ENCODE results near the gene RAB3IP.

Gene RAB3IP

DNA sequence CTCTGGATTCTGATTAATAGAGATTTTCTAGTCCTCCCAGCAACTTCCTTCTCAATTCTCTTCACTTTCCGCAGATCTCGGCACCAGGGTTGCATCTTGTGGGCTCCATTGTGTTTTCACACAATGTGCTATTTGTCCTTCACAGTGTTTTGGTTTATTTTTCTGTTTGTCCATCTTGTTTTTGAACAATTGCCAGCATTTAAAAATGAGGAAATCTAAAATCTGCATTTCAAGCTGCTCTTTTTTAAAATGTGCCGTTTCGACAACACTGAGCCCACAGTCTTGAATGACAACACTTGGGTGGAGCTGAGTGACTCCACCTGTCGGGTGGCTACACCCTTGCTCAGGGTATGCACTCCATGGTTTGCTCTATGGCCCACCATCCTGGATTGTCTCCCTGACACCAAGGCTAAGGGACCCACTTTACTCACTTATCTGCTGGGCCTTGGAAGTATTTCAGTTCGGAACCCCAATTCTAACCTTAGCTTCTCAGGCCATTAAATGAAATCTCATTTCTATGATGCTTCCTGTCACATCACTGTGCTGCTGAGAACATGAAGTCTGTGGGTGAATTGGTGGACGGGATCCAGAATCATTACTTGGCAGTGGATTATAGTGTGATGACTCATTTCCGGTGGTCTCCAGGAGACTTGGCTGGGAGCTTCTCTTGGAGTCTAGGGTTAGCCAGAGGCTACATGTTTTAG lies 82.9 kb downstream of the RAB3IP start:
- peaks cover 7% of the 10 kb centered on the region for H3K4me1 ChIP-seq (ENCODE audit: control insufficient read depth, insufficient read depth, low read length)
- no peaks in the 10 kb centered on the region for H3K9me3 ChIP-seq (ENCODE audit: control insufficient read depth, insufficient read depth, low read length)
- H3K4me3 ChIP-seq (ENCODE audit: low read depth, low read length), result no peak overlapping the region
- H3K36me3 ChIP-seq (ENCODE audit: control insufficient read depth, insufficient read depth, low read length), result no peaks in the 10 kb centered on the region
- no peaks in the 10 kb centered on the region for H3K27me3 ChIP-seq (ENCODE audit: control insufficient read depth, insufficient read depth, low read length)
- H3K9ac ChIP-seq (ENCODE audit: low read depth, low read length), result no peak overlapping the region

- H3K4me1 ChIP-seq (ENCODE audit: control insufficient read depth, insufficient read depth, low read length), result peaks cover 7% of the 10 kb centered on the region
- H3K9me3 ChIP-seq (ENCODE audit: control insufficient read depth, insufficient read depth, low read length), result no peaks in the 10 kb centered on the region
Observed at GRCh38 chr12:69822201-69822860, 83.7 kb downstream of the RAB3IP start.

GRCh38 chr12:69824028-69824427 lies 85.4 kb downstream of the RAB3IP start:
- Histone ChIP-seq H3K36me3 (ENCODE audit: control insufficient read depth, insufficient read depth, low read length) (no peaks in the 10 kb centered on the region), H3K4me3 (ENCODE audit: low read depth, low read length) (no peak overlapping the region), H3K9ac (ENCODE audit: low read depth, low read length) (no peak overlapping the region), H3K27me3 (ENCODE audit: control insufficient read depth, insufficient read depth, low read length) (no peaks in the 10 kb centered on the region), H3K4me1 (ENCODE audit: control insufficient read depth, insufficient read depth, low read length) (peaks cover 7% of the 10 kb centered on the region), H3K9me3 (ENCODE audit: control insufficient read depth, insufficient read depth, low read length) (no peaks in the 10 kb centered on the region)

More at GRCh38 chr12:69822201-69822860, 83.7 kb downstream of the RAB3IP start:
- Histone ChIP-seq H3K36me3 (ENCODE audit: control insufficient read depth, insufficient read depth, low read length) (no peaks in the 10 kb centered on the region), H3K4me3 (ENCODE audit: low read depth, low read length) (no peak overlapping the region), H3K9ac (ENCODE audit: low read depth, low read length) (no peak overlapping the region), H3K27me3 (ENCODE audit: control insufficient read depth, insufficient read depth, low read length) (no peaks in the 10 kb centered on the region)

GRCh38 chr12:69824966-69825560 lies 86.4 kb downstream of the RAB3IP start, which contains the start of gene MYRFL:
Gene MYRFL, plus strand, starts transcription at chr12:69825227. Its CDS starts 291 bp downstream, at chr12:69825518.
- Histone ChIP-seq H3K4me3 (ENCODE audit: low read depth, low read length) (no peak within 1 kb of the TSS), H3K36me3 (ENCODE audit: control insufficient read depth, insufficient read depth, low read length) (no peaks in the 10 kb centered on the region), H3K27me3 (ENCODE audit: control insufficient read depth, insufficient read depth, low read length) (no peaks in the 10 kb centered on the region), H3K4me1 (ENCODE audit: control insufficient read depth, insufficient read depth, low read length) (peaks cover 7% of the 10 kb centered on the region), H3K9me3 (ENCODE audit: control insufficient read depth, insufficient read depth, low read length) (no peaks in the 10 kb centered on the region), H3K9ac (ENCODE audit: low read depth, low read length) (no peak within 1 kb of the TSS)

- no peak overlapping the region for H3K4me3 ChIP-seq (ENCODE audit: low read depth, low read length)
- H3K27me3 ChIP-seq (ENCODE audit: control insufficient read depth, insufficient read depth, low read length), result no peaks in the 10 kb centered on the region
- H3K36me3 ChIP-seq (ENCODE audit: control insufficient read depth, insufficient read depth, low read length), result no peaks in the 10 kb centered on the region
Observed at GRCh38 chr12:69828897-69829296, 90.2 kb downstream of the RAB3IP start.

GRCh38 chr12:69833696-69834095 lies 95.0 kb downstream of the RAB3IP start:
- H3K4me3 ChIP-seq (ENCODE audit: low read depth, low read length), result no peak overlapping the region
- no peak overlapping the region for H3K9ac ChIP-seq (ENCODE audit: low read depth, low read length)

More at GRCh38 chr12:69828897-69829296, 90.2 kb downstream of the RAB3IP start:
- H3K9ac ChIP-seq (ENCODE audit: low read depth, low read length), result no peak overlapping the region
- H3K4me1 ChIP-seq (ENCODE audit: control insufficient read depth, insufficient read depth, low read length), result no peaks in the 10 kb centered on the region
- no peaks in the 10 kb centered on the region for H3K9me3 ChIP-seq (ENCODE audit: control insufficient read depth, insufficient read depth, low read length)

DNA sequence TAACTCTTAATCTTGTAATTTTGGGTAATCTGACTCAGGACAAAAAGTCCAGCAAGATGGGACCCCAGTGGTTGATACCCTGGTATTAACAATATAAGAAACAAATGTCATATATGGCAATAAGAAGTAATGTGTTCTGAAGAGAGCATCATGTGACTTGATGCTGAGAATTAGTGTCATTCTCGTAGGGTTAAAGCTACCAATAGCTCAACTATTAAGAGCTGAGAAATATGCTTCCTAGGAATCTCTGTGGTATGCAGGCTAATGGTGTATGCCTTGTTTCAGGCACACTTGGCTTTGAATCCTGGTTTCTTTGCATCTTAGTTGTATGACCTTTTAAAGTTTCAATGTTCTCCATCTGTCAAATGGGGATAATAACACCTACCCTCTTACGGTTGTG lies 95.5 kb downstream of the RAB3IP start:
- H3K4me3 ChIP-seq (ENCODE audit: low read depth, low read length), result no peak overlapping the region

More at GRCh38 chr12:69833696-69834095, 95.0 kb downstream of the RAB3IP start:
- H3K36me3 ChIP-seq (ENCODE audit: control insufficient read depth, insufficient read depth, low read length), result no peaks in the 10 kb centered on the region
- H3K4me1 ChIP-seq (ENCODE audit: control insufficient read depth, insufficient read depth, low read length), result no peaks in the 10 kb centered on the region
- H3K9me3 ChIP-seq (ENCODE audit: control insufficient read depth, insufficient read depth, low read length), result no peaks in the 10 kb centered on the region
- no peaks in the 10 kb centered on the region for H3K27me3 ChIP-seq (ENCODE audit: control insufficient read depth, insufficient read depth, low read length)

DNA sequence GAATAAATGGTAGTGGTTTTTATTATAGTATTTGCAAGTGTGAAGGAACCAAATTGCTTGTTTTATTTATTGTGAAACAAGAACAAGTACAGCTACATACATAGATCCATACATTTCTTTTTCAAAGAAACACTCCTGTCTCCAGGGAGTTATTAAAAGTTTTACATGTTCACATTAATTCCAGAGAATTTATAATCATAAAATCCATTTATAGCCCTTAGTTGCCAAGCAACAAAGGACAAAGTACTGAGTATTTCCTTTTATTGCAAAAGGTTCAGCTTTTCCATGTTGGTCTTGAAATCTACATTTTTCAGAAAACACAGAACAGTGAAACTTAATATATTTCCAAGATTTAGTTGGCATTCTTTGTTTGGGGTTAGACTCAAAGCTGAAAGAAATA lies 95.9 kb downstream of the RAB3IP start:
- Histone ChIP-seq H3K9me3 (ENCODE audit: control insufficient read depth, insufficient read depth, low read length) (no peaks in the 10 kb centered on the region), H3K4me3 (ENCODE audit: low read depth, low read length) (no peak overlapping the region), H3K9ac (ENCODE audit: low read depth, low read length) (no peak overlapping the region), H3K36me3 (ENCODE audit: control insufficient read depth, insufficient read depth, low read length) (no peaks in the 10 kb centered on the region), H3K4me1 (ENCODE audit: control insufficient read depth, insufficient read depth, low read length) (no peaks in the 10 kb centered on the region), H3K27me3 (ENCODE audit: control insufficient read depth, insufficient read depth, low read length) (no peaks in the 10 kb centered on the region)

More for the DNA sequence above, 95.5 kb downstream of the RAB3IP start:
- Histone ChIP-seq H3K27me3 (ENCODE audit: control insufficient read depth, insufficient read depth, low read length) (no peaks in the 10 kb centered on the region), H3K9ac (ENCODE audit: low read depth, low read length) (no peak overlapping the region), H3K4me1 (ENCODE audit: control insufficient read depth, insufficient read depth, low read length) (no peaks in the 10 kb centered on the region), H3K9me3 (ENCODE audit: control insufficient read depth, insufficient read depth, low read length) (no peaks in the 10 kb centered on the region), H3K36me3 (ENCODE audit: control insufficient read depth, insufficient read depth, low read length) (no peaks in the 10 kb centered on the region)

DNA sequence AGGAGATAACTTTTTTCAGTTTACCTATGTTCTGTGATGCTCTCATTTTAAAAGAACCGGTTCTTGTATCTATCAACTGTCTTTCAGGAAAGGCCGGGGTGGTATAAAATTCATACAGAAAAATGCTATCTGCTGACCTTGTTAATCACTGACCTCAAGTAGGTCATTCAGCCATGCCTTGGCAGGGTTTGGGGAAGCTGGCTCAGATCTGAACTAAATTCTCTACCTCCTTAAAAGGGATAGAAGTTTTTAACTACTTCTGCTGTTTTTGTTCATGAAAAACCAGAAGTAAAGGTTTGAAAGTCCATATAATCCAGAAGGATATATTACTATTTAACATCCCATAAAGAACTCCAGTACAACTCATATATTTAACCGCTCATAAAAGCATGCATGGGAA lies 96.4 kb downstream of the RAB3IP start:
- Histone ChIP-seq H3K4me1 (ENCODE audit: control insufficient read depth, insufficient read depth, low read length) (no peaks in the 10 kb centered on the region), H3K27me3 (ENCODE audit: control insufficient read depth, insufficient read depth, low read length) (no peaks in the 10 kb centered on the region), H3K9me3 (ENCODE audit: control insufficient read depth, insufficient read depth, low read length) (no peaks in the 10 kb centered on the region), H3K9ac (ENCODE audit: low read depth, low read length) (no peak overlapping the region), H3K36me3 (ENCODE audit: control insufficient read depth, insufficient read depth, low read length) (no peaks in the 10 kb centered on the region), H3K4me3 (ENCODE audit: low read depth, low read length) (no peak overlapping the region)

GRCh38 chr12:69836015-69836414 lies 97.4 kb downstream of the RAB3IP start:
- Histone ChIP-seq H3K4me3 (ENCODE audit: low read depth, low read length) (no peak overlapping the region), H3K9me3 (ENCODE audit: control insufficient read depth, insufficient read depth, low read length) (no peaks in the 10 kb centered on the region), H3K27me3 (ENCODE audit: control insufficient read depth, insufficient read depth, low read length) (no peaks in the 10 kb centered on the region), H3K4me1 (ENCODE audit: control insufficient read depth, insufficient read depth, low read length) (no peaks in the 10 kb centered on the region), H3K36me3 (ENCODE audit: control insufficient read depth, insufficient read depth, low read length) (no peaks in the 10 kb centered on the region), H3K9ac (ENCODE audit: low read depth, low read length) (no peak overlapping the region)

- no peaks in the 10 kb centered on the region for H3K9me3 ChIP-seq (ENCODE audit: control insufficient read depth, insufficient read depth, low read length)
- H3K4me3 ChIP-seq (ENCODE audit: low read depth, low read length), result no peak overlapping the region
- H3K27me3 ChIP-seq (ENCODE audit: control insufficient read depth, insufficient read depth, low read length), result no peaks in the 10 kb centered on the region
- H3K9ac ChIP-seq (ENCODE audit: low read depth, low read length), result no peak overlapping the region
- no peaks in the 10 kb centered on the region for H3K4me1 ChIP-seq (ENCODE audit: control insufficient read depth, insufficient read depth, low read length)
- H3K36me3 ChIP-seq (ENCODE audit: control insufficient read depth, insufficient read depth, low read length), result no peaks in the 10 kb centered on the region
Observed at GRCh38 chr12:69837191-69837590, 98.5 kb downstream of the RAB3IP start.

Measured in iPS-15b (cell line).